Measurements from ENCODE around the gene QRICH2.
"Not testable (repeated sequence)": the region's sequence is repeated elsewhere in the genome, so short reads cannot be mapped to it uniquely, and the experiment has no call there.

The QRICH2 gene

DNA sequence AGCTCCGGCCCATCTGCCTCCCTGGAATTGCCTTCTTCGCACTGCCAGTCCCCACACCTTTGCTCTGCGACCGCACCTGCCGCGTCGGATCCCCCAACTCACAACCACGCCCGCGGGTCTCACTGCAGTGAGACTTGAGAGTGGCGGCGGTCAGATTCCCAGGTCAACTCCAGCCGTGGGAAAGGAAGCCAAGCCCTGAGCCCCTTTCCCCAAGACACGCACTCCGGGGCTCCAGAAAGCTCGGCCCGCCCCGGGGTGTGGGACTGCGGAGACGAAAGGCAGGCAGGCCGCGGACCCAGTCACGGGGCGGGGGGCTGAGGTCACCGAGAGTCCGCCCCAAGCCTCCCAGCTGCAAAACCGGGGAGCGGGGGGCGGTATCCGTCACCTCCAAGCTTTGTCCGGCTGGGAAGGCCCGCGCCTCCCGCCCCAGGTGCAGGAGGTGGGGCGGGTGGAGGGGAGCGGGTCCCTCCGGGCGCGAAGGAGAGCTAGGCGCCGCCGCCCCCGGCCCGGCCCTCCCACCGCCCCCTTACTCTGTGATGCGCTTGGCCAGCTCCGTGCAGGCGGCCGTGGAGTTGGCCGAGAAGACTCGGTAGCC lies 45.0 kb upstream of the QRICH2 start:
- POLR2A ChIA-PET = no interaction called here
- CTCF ChIA-PET = interaction anchor here (0.9 to 2.9 kb wide), 26 partner anchors 9 to 735 kb away, joined by 3 to 23 read pairs (median 4); partner anchors contain the start of genes SPHK1 and TRIM47
- TF ChIP-seq CTCF (IDR thresholded peaks at IDR 0.05; ENCODE audit: control extremely low read depth, extremely low read depth, low read depth, missing control alignments) = no peak
- peak; percentile 58 for DNase-seq (ENCODE audit: extremely low spot score)

DNA sequence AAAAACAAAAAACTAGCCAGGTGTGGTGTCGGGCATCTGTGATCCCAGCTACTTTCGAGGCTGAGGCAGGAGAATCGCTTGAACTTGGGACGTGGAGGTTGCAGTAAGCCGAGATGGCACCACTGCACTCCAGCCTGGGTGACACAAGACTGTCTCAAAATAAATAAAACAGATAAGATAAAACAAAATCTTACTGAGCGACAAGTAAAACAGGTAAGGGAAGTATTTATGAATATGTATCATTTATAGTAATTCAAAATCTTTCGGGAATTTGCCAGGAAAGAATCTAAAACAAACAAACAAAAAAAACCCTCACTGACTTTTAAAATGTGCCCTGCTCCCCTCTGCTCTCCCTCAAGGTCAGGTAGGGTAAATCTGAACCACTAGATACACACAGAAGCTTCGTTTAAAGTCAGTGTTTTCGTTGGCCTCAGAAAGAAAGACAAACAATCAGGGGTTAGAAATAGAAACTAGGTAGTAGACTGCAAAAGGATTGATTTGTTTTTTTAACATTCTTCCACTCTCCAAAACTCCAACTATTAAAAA lies 43.5 kb upstream of the QRICH2 start:
- DNase-seq (ENCODE audit: extremely low spot score) = no peak
- TF ChIP-seq CTCF (IDR thresholded peaks at IDR 0.05; ENCODE audit: control extremely low read depth, extremely low read depth, low read depth, missing control alignments) = no peak
- POLR2A ChIA-PET = no interaction called here
- CTCF ChIA-PET = interaction anchor here (1.0 to 2.9 kb wide), 5 partner anchors 11 to 192 kb away, joined by 3 to 23 read pairs (median 3); partner anchors contain the start of gene SPHK1

- DNase-seq (ENCODE audit: extremely low spot score) = no peak
- CTCF ChIA-PET = interaction anchor here (1.0 kb wide), 1 partner anchor 34 kb away, joined by 3 read pairs; the partner anchor contains the start of gene SPHK1
- POLR2A ChIA-PET = no interaction called here
- TF ChIP-seq CTCF (IDR thresholded peaks at IDR 0.05; ENCODE audit: control extremely low read depth, extremely low read depth, low read depth, missing control alignments) = no peak
Observed at GRCh38 chr17:76350463-76350862, 42.4 kb upstream of the QRICH2 start.

DNA sequence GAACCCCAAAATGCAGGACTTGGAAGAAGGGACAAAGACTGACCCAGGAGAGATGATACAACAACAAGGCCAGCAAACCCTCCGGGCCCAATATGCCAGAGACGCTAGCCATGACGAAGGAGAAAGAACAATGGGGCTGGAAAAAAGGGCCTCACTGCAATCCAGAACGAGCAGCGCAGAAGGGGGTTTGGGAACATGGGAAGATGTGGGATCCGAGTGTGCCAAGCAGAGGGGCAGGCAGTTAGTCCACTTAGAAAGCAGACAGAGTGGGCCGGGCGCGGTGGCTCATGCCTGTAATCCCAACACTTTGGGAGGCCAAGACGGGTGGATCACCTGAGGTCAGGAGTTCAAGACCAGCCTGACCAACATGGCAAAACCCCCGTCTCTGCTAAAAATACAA lies 38.9 kb upstream of the QRICH2 start:
- DNase-seq (ENCODE audit: extremely low spot score); POLR2A ChIA-PET: not testable (repeated sequence)
- CTCF ChIA-PET = interaction anchor here (1.9 kb wide), 1 partner anchor 43 kb away, joined by 4 read pairs; no protein-coding TSS in a partner anchor

DNA sequence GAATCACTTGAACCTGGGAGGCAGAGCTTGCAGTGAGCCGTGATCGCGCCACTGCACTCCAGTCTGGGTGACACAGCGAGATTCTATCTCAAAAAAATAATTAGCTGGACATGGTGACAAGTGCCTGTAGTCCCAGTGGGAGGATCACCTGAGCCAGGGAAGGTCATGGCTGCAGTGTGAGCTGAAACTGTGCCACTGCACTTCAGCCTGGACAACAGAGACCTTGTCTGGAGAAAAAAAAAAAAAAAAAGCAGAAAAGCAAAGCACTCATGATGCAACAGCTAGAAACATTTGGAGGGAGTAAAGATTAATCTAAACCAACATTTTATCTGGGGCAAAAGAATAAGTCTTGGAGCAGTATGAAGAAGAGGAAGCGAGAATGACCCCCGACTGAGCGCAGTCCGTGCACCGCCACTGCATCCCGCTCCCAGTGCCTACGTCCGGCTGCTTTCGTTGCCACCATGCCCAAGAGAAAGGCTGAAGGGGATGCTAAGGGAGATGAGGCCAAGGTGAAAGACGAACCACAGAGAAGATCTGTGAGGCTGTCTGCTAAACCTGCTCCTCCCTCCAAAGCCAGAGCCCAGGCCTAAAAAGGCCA lies 37.4 kb upstream of the QRICH2 start:
- CTCF ChIA-PET = interaction anchor here (1.8 to 1.9 kb wide), 3 partner anchors 18 to 53 kb away, joined by 3 to 6 read pairs (median 4); no protein-coding TSS in a partner anchor
- TF ChIP-seq CTCF (IDR thresholded peaks at IDR 0.05; ENCODE audit: control extremely low read depth, extremely low read depth, low read depth, missing control alignments) = no peak
- POLR2A ChIA-PET = interaction anchor here (0.5 kb wide), 1 partner anchor 1377 kb away, joined by 4 read pairs; no protein-coding TSS in a partner anchor
- DNase-seq (ENCODE audit: extremely low spot score) = no peak

DNA sequence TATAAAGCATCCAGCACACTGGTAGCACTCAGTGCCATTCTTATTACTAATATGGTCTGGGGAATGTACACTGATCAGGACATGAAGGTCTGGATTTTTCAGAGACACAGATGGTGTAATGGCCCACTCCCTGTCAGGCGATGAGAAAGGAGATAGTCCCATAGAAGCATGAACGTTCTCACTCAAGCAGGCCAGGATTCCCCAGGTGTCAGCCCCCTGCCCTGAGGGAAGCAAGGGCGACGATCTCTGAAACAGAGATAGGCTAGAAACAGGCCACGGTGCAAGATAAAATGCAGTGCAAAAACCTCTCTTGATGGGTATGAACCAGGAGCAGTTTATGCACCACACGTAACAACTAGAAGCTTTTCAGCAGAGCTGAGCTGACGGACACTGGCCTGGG lies 35.0 kb upstream of the QRICH2 start:
- CTCF ChIA-PET = interaction anchor here (1.9 kb wide), 1 partner anchor 10 kb away, joined by 7 read pairs; the partner anchor contains the start of gene PRPSAP1
- no peak for TF ChIP-seq CTCF (IDR thresholded peaks at IDR 0.05; ENCODE audit: control extremely low read depth, extremely low read depth, low read depth, missing control alignments)
- DNase-seq (ENCODE audit: extremely low spot score) = no peak

DNA sequence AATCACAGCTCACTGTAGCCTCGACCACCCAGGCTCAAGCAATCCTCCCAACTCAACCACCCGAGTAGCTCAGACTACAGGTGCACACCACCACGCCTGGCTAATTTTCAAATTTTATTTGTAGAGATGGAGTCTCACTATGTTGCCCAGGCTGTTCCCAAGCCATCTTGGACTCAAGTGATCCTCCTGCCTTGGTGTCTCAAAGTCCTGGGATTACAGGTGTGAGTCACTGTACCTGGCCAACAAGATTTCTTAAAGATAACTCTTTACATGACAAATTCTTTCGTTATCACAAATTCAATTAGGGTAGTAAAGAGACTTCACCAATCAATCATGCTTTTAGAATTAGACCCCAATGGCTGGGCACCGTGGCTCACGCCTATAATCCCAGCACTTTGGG lies 33.2 kb upstream of the QRICH2 start:
- no peak for DNase-seq (ENCODE audit: extremely low spot score)
- no peak for TF ChIP-seq CTCF (IDR thresholded peaks at IDR 0.05; ENCODE audit: control extremely low read depth, extremely low read depth, low read depth, missing control alignments)
- ChIA-PET CTCF (no interaction called here), POLR2A (no interaction called here)

More for the DNA sequence above, 35.0 kb upstream of the QRICH2 start:
- POLR2A ChIA-PET = no interaction called here
